Left renal cortex interstitium (tissue), 4 donors: ENCODE measurements around the gene CCDC107. TPM values are rescaled to one million over a fixed set of nuclear protein-coding genes. Genes with fewer than 3 reads are reported as not detected.

Experiments
- DNase-seq, 4 donors: peaks; one replicate each; pipeline ENCODE4 v3.0.0-alpha.2; 2013; ENCODE audit warnings: low read depth in 4 of 4, low spot score in 2 of 4, missing footprints in 1 of 4
- polyA plus RNA-seq, 4 donors: library from polyadenylated mRNA; unstranded; fragments of 120-200 nt; gene quantifications; one replicate each; pipeline ENCODE4 v1.2.1, GENCODE V29; 2013; ENCODE audit not compliant: insufficient read length in 4 of 4

CCDC107 gene
- polyA plus RNA-seq, 4 donors = 16.3 to 25.8 (median 19.7) TPM

- no peak for DNase-seq
Observed at GRCh38 chr9:35682051-35682450, 24.0 kb downstream of the CCDC107 start.

GRCh38 chr9:35682520-35683315, 24.6 kb downstream of the CCDC107 start:
- no peak for DNase-seq

DNA sequence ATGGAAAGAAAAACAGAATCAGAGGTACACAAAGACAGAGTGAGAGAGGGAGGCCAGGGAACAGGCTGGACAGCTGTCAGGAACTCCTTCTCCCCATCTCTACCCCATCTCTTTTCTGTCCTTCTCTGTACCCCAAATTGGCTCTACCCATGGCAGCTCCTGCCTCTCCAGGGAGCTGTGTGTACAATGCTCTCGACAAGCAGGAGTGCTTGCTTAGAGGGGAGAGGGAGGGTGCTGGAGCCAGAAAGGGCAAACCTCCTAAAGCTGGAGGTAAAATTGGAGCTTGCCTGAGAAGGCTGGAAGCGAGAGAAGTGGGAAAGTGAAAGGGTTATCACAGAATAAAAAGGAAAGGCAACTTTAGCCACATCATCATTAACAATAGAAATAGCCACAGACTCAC, 25.2 kb downstream of the CCDC107 start:
- DNase-seq = no peak

DNA sequence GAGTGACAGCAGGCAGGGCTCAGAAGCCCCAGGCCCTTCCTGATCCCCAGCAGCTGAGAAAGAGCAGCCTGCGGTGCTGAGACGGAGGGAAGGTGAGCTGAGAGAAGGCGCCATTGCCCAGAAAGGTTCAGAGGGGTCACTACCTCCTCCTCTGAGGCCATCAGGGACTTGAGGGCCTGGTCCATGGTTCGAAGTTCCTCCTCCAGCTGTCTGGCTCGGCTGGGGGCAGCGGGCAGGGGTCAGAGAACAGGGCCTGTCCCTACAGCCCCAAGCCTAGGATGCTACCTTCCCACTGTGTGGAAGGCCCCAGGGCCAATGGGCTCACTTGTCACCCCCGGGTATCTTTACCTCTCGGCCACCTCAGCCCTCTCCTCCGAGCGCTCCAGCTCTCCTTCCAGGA, 26.8 kb downstream of the CCDC107 start:
- DNase-seq = no peak

DNA sequence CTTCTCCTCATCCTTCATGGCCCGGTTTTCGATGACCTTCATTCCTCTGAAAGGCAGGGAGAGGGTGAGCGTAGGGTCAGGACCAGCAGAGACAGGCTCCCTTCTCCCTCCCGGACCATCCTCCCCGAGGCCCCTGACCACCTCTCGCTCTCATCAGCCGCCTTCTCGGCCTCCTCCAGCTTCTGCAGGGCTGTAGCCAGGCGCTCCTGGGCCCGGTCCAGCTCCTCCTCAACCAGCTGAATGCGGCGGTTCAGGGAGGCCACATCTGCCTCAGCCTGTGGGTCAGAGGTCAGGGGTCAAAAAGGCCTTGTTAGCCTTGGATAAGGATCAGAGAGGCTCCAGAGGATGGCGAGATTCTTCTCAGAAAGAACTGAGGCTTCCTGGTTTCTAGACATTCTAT, 27.4 kb downstream of the CCDC107 start:
- DNase-seq = no peak

DNA sequence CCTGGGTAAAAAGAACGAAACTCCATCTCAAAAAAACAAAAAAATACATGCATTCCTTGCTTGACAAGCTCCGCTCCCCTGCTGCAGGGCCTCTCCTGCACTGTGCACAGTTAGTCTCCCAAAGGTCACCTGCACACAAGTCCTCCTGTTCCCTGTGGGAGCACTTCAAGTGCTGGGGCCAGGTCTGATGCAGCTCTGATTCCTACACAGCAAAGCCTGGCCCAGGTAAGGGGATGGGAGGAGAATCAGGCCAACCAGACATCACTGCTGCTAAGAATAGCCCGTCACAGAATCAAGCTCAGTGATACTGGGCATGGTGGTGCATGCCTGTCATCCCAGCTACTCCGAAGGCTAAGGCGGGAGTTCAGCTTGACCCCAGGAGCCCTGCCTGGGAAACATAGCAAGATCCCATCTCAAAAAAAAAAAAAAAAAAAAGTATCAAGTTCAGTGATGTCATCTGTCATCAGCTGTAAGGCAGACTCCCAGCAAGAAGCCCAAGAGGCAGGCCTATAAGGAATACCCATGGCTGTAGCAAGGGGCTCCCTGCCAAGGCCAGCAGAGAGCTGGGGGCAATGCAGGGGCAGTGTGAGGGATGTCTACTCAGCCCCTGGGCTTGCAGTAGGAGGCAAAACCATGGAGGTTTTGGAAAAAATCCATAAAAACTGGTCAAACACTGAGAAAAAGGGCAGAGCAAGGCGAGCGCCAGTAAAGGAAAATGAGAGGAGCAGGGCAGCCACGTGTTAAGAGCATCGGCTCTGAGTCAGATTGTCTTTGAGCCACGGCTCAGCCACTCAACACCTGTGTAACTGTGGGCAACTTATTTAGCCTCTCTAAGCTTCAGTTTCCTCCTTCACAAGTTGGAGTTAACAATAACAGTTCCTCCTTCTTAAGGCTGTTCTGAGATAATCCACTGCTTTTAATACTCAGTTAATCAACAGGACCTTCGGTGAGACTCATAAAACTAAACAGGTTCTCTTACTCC, 28.4 kb downstream of the CCDC107 start:
- DNase-seq = no peak

GRCh38 chr9:35687306-35687705, 29.2 kb downstream of the CCDC107 start:
- no peak for DNase-seq

DNA sequence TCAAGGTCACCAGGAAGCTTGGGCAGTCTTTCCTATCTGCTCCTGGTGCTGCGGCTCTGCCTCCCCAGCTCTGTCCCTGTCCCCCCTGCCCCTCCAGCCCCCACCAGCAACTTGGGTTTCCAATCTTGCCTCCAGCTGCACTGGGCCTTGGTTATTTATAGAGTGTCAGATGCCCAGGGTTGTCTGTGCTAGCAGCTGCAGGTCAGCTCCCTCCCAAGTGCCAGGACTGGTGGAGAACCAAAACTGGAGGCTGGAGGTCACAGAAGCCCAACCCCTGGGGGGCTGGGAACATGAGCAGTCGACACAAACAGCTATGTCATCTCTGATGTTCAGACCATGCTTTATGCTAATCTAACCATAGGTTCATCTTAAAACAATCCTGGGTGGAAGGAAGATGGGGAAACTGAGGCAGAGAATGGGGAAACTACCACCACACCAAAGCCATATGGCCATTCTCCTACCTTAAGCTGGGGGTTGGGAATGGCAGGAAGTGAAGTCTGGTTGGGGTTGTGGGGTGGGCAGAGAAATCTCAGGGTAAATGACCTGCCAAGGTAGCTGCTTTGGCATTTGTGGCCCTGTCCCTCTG, 30.0 kb downstream of the CCDC107 start:
- no peak for DNase-seq

DNA sequence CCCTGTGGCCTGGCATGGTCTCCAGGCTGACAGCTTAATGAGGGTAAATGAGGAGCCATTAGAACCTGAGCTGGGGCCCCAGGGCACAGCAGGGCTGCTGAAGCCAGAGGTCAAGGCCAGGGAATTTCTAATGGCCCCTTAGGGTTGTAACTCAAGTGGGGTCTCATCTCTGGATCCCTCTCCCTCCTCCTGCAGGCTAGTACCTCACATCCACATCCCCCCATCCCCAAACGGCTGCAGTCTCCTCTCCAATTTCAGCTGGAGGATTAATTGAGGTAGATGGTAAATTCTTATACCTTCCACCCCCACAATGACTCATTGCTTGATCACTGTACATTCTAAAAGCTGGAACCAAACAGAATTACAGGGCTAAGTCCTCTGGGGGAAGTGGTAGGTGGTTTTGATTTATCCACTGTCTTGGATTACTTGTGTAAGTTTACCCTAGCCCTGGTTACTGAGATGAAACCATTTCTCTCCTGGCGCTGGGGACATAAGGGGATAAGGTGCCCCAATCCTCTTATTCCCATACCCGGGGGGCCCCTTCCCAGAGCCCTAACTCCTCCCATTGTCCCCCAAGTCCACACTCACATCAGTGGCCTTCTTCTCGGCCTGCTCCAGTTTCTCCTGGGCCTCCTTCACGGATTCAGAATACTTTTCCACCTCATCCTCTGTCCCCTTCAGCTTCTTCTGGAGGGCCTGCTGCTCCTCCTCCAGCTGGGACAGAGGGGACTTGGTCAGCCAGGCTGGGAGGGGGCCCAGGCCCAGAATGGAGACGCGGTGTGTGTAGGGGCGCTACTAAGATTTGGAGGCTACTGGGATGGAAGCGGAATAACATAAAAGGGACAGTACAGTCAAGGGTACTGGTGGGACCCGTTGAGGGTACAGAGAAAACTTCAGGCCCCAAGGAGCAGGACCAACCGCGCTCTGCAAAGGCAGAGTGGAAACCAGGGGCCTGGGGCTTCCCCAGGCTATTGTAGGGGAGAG, 30.8 kb downstream of the CCDC107 start:
- DNase-seq = no peak

DNA sequence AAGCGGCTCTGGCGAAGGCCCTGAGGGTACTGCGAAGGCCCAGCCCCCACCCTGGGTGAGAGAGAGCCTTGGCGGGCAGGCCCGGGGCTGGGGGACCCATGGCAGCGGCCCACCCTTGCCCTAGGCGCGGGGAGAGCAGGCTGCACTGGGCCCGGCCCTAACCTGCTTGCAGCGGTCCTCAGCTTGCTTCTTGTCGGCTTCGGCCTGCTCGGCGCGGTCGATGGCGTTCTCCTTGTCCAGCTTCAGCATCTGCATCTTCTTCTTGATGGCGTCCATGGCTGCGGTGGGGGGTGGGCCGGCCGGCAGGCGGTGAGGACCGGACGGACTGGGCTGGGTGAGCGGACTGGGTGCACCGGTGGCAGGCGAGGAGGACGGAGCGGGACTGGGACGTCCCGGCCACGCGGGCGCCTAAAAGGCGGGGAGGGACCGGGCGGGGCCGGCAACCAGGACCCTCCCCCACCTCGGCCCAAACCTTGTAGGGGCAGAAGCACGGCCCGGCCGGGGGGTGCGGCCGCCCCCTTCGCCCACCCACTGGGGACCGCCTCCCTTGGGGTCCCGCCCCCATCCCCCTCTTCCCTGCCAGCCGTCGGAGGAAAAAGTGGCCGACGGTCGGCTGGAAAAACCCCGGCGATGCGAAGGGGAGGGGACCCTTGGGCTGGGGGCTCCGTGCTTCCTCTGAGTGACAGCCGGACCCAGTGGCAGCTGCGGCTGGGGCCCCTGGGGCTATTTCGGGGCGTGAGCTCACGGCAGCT, 31.6 kb downstream of the CCDC107 start, which contains the start of gene TPM2:
Gene TPM2 (minus strand): TSS at position 384 of the 752 bp plus-strand sequence. CDS start 108 bp downstream, at position 276.
- DNase-seq = peak in 1 of 4 donors; percentile 49

GRCh38 chr9:35690294-35690613, 32.2 kb downstream of the CCDC107 start:
- no peak for DNase-seq

DNA sequence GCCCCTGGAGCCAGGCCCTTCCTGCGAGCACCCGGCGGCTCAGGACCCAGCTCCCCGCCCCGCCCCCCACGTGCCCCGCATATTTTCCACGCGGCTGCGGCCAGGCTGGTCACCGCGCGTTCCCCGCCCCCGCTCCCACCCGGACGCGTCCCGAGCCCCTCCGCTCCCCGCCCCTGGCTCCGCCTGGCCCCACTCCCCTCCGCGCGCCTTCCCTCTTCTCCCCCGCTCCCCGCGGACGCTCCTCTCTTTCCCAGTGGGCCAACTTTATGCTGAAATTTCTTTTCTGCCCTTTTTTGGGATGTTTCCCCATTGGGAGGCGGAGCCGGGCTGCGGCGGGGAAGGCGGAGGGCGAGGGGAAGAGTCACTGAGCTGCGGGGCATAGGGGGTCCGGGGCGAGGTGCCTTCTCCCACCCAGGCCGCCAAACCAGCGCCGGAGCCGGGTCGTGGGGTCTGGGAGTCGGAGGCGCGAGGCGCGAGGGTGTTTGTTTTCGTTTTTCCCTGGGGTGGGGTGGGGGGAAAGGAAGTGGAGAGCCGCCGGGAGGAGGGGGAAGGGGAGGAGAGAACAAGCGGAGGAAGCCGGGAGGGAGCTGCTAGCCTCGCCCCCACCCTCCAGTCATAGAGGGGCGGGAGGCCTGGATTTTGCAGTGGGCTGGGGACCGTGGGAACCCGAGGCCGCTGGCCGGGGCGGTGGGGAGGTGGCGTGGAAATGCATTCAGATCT, 32.7 kb downstream of the CCDC107 start:
- peak in 1 of 4 donors; percentile 64 for DNase-seq

- no peak for DNase-seq
Observed at GRCh38 chr9:35691334-35691650, 33.2 kb downstream of the CCDC107 start.

DNA sequence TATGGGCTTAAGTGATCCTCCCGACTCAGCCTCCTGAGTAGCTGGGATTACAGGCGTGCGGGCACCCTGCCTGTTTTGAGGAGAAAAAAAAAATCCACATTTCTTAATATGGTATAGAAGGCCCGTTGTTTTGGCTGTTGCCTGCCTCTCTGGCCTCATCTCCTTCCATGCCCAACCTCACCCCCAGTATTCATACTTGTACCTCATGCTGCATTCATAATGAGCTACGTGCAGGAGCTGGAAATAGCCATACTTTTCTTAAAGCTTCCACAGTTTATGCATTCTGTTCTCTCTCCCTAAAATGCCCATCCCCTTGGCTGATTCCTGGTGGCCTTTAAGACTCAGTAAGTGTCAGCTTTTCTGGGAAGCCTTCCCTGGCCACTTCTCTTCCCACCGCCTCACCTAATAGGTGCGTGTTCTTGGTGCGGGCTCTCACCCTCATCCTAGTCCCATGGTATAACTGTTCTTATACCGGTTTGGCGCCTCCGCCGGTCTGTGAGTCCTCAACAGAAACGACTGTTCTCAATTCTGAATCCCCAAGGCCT, 33.7 kb downstream of the CCDC107 start:
- DNase-seq = no peak

DNA sequence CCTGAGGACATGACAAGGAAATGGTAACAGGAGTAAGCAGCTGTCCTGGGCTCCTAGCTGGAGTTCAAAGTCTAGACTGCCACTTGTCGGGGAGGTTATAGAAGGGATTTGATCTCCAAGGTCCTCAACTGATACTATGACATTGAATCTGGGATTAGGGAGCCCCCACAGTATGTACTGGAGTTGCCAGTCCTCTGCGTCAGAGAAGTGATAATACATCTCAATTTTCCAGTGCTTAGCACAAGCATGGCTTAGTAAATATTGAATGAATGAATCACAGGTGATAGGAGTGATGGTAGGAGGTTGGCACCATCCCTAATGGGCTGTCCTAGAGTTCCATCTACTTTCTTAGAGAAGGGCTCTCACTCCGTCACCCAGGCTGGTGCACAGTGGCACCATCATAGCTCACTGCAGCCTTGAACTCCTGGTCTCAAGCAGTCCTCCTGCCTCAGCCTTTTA, 37.9 kb downstream of the CCDC107 start:
- no peak for DNase-seq

DNA sequence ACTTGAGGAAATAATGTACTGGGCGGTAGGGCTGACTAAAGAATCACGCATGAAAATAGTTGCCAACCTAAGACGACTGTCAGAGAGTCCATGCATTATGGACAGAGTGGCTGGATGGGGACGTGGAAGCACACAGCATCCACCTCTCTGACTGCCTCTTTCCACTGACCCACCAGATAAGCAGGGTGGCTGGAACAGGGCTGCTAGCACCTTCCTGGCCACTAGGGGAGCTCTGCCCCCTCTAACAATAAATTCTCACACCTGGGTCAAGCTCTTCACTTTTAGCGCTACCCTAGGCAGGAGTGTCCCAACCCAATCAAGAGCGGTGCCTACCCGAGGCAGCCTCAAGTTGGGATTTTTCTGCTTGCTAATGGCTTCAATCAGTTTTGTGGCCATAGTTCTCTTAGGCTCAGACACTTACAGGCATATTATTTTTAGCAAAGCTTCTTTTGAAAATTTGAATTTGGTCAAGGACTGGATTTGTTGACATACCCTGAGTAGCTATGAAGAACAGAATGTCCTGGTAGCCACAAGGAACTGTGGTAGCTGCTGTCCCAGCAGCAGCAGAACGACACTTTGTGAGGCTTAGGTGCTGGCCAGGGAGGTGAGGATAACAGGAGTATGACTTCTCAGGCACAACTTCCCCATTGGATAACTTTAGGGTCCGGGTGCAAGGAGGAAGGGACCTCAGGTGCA, 38.6 kb downstream of the CCDC107 start:
- no peak for DNase-seq

GRCh38 chr9:35697486-35697885, 39.4 kb downstream of the CCDC107 start:
- DNase-seq = no peak

DNA sequence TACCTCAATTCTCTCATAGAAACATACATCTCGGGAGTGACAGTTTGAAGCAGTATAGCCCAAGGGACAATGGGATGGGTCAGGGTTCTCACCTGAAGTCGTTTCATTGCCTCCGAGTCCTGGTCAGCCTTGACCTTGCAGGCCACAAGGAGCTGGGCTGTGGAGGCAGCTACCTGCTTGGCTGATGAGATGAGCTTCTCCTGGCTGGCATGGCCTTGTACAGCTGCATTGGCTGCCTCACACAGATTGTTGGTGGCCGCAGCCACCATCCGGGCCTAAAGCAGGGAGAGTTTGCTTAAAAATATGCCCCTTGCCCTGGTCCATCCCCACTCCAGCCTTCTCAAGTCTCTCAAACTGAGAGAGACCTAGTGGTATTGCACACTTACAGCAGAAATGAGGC, 40.1 kb downstream of the CCDC107 start:
- no peak for DNase-seq
